Stimulated activated CD4-positive, alpha-beta T cell treated with anti-CD3 and anti-CD28 coated beads, Interleukin-12 subunit alpha, Interleukin-12 subunit beta, amount 100 ng/mL, for 48 hours (primary cell): ENCODE measurements around the gene DCANP1.
A peak's percentile ranks its signal among the peaks of the same experiment; 100 is the strongest.

Source experiments
- DNase-seq, 3 donors: peaks; one replicate each; pipeline ENCODE4 v3.0.0-alpha.2; 2020; ENCODE audit warnings: low read depth in 2 of 3, low spot score in 1 of 3

The DCANP1 gene

DNA sequence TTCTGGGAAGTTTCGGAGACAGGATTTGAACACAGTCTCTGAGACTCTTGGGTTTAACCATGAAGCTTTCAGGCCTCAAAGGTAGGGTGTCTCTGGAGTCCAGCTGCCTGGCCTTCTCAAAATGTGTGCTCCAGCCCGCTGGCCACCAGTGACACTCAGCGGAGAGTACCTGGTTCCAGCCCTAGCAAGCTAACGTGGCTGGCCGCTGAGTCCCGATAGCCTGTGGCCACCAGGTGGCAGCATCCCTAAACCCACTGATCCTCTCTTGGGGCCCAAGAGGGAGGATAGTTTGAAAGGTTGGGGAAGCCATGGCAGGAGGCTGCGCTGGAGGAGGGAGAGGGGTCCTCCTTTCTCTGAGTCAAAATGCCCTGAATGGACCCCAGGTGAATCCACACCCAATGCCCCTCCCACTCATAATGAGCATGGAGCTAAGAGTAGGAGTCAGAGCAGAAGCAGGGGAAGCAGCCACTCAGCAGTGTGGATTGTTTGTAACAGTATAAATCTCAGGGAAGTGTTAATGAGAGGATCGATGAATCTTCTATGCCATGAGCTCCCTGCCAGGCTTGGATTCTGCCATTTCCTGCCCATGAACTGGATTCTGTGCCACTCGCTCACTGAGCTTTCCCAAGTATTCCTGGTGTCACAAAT lies 10.4 kb upstream of the DCANP1 start:
- DNase-seq: peak; percentile 47 to 57 (median 47)

DNA sequence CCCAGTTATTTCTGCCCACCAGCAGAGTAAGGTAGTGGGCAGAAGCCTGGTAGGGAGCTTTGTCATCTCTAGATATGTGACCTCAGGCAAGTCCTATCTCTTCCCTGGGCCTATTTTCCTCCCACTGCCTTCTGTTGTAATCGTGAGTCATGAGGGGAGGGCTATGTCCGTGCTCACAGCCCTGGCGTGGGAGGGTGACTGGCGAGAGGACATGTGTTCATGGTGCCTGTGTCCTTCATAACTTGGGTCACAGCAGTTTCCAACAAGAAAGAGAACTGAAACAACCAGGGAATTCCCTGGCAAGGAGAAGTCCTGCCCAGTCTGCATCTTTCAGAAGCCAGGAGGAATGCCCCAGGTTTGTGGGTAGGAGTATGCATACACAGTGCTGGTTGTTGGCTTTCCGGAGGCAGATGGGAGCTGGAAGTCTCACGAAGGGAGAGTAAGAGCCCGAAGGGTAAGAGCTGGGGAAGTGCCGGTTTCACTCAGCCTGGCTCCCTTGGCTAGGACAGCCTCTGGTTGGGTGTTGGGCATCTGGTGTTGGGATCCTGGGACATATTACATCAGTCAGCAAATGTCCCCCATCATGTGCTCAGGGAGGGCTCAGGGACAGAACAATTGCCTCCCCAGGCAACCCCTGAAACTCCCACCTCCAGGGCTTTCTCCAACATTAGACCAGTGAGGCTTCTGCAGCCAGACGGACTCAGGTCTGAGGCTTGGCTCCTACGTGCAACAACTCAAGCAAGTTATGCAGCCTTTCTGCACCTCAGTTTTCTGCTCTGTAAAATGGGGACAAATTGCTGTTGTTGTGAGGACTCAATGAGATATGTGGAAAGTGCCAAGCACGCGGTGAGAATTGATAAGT lies 9.3 kb upstream of the DCANP1 start:
- DNase-seq: no peak

DNA sequence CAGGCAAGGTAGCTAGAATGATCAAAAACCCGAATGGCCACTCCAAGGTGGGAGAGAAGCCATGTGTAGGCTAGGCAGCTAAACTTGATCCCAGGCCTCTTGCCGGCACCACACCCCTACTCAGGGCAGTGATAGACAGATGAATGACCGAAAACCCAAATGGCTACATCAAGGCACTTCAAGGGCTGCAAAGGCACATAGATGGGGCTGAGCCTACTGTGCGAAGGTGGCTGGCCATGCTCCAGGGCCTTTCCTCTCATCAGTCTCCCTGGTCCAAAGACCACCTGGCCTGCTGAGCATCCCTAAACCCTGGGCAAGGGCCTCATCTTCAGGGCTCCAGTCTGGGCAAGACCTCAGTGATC lies 8.7 kb upstream of the DCANP1 start:
- no peak for DNase-seq

DNA sequence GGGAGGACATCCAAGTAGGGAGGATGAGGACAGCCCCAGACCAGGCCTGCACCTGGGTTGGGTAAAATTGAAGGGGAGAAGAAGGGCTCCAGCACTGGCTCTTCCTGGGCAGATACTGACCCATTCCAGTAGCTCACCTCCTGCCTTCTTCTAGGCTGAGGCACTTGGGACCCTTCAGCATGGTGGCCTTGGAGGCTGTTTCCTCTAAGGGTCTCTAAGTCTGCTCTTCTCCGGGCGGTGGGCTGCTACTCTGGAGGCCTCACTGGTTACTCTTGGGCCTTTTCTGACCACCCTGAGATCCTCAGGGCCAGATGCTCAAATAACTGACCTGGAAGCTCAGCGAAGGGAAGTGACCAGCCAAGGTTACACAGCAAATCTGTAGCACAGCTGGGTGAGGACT lies 7.8 kb upstream of the DCANP1 start:
- no peak for DNase-seq

DNA sequence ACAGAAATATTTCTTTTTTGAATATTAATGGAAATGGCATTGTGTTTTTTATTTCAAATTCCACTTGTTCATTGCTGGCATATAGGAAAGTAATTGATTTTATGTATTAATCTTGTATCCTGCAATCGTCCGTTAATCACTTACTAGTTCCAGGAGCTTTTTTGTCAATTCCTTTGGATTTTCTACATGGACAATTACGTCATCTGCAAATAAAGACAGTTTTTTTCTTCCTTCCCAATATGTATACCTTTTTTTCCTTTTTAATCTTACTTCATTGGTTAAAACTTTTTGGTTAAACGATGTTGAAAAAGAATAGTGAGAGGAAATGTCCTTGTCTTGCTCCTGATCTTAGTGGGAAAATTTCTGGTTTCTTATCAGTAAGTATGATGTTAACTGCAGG lies 6.5 kb upstream of the DCANP1 start:
- DNase-seq: no peak

DNA sequence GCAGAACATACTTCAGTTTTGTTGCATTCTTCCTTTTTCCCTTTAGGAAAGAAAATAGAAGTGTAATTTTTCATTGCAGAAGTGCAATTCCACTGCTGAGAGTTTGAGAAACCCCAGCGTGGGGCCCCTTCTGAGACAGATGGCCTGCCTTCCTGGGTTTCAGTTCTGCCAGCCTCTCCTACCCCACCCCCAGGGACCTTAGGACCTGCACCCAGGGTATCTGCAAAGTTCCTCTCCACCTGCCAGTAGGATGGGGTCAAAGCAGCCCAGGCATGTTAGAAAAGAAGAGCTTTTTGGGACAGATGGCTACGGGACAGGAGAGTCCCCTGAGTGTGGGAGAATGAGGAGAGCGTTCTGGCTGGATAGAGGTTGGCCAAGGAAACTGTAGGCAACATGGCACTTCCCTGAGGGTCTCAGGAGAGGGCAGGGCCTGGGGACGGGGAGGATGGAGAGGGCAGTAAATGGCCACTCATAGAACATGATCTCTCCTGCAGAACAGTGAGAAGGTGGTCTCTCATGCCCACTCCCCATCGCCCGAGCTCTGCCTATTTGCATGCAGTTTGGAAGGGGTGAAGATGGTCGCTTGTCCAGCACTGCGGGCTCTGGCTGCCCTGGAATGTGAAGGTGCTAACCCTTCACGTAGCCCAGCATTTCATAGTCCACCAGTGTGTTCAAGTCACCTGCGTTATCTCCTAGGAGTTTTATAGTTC lies 5.3 kb upstream of the DCANP1 start, which contains the start of gene TIFAB:
TIFAB (minus strand) TSS at position 31 of the 710 bp plus-strand sequence. CDS start 2,412 bp downstream, outside the sequence.
- no peak for DNase-seq

DNA sequence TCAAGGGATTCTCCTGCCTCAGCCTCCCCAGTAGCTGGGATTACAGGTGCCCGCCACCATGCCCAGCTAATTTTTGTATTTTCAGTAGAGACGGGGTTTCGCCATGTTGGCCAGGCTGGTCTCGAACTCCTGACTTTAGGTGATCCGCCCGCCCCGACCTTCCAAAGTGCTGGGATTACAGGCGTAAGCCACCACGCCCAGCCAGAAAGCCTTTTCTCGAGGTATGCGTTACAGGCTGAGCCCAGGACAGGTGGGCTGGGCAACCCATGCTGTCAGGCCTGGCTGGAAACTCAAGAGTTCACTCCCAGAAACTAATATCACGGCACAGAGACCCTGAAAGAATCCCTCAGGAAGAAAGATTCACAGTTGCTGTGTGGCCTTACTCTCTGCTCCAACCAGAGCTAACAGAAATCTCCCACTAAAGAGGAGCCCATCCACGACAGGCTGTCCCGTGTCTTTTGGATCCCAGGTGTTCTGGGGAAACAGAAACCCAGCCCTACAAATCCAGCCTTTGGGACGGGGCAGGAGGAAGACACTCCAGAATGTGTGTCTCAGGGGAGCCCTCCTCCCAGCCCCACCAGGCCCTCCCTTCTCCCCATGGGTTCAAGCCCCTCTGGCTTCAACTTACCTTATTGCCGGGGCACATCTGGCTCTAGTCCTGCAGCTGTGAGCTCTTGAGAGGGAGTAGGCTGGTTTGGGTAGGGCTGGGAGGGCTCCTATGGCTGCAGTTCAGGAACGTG lies 4.6 kb upstream of the DCANP1 start:
- no peak for DNase-seq

DNA sequence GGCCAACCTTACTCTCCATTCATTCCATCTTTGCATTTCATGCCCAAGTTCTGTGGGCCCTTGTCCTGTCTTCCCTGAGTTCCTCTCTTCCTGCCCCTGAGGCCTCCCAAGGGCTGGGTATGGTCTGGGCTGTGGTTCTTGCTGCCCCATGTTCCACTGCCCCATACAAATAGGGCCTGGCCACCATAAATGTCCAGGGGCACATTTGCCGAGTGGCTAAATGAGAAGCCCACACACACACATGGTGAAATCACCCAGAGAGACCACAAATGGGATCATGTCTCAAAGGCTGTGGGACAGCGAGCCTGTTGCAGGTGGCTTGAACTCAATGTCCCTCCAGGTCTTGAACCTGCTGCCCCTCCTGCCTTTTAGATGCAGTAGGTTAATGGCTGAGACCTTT lies 3.8 kb upstream of the DCANP1 start:
- no peak for DNase-seq

DNA sequence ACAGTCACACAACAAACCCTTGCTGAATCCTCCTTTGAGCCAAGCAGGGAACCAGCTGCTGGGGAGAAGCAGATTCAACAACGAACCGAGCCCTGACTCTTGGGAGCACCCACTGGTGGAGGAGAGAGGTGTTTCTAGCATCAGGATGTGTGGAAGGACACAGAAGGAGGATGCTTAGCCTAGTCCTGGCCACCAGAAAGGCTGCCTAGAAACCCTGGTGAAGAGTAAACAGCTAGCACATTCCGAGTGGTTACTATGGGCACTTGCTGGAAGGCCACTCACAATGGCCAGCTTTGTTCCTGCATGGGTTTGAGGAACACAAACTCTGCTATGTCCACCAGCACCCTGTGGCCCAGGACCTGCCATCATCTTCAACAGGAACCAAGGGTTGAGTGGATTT lies 3.2 kb upstream of the DCANP1 start:
- DNase-seq: no peak

DNA sequence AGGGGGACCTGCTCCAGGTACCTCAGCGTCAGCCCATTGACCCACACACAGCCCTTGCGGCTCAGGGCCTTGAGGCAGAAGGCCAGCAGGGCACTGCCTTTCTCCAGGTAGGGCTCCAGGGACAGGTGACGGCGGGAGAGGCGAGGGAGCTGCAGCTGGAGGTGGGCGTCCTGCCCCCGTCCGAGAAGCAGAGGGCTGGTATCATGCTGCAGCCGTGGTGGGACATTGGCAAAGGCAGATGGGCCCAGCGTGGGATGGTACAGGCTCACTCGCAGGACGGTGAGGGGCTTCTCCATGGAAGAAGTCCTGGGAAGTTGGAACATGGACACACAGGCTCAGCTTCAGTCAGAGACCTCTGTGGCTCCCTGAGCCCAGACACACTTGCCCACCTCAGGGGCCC lies 2.5 kb upstream of the DCANP1 start:
- no peak for DNase-seq

DNA sequence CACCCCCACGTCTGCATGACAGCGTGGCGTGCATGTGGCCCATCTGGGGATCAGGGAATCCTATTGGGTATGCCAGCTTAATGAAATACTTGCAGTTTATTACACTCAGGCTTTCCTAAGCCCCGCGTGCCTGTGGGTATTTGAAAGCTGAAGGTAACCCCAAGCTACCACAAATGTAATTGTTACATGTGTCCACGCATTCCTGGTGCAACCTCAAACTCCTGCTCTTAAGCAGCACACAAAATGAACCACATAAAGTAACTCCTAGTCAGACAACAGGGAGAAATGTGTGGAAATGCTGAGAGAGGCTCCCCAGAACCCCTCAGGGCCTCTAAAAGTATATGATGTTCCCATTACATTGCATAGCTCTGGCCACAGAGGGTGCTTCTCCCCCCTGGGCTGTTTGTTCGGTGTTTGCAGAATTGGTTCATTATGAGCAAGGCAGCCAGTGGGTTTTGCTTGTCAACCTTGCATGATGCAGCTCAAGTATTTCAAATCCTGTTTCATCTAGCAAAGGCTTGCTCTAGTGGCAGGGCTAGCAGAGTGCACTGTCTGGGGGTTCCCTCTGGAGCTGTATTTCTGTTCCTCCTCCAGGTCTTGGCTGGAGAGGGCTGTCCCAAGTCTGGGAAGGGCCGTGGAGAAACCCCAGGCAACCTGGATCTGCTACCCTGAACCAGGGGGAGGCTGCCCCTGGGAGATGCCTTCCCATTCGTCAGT lies 1.8 kb upstream of the DCANP1 start:
- DNase-seq: no peak

DNA sequence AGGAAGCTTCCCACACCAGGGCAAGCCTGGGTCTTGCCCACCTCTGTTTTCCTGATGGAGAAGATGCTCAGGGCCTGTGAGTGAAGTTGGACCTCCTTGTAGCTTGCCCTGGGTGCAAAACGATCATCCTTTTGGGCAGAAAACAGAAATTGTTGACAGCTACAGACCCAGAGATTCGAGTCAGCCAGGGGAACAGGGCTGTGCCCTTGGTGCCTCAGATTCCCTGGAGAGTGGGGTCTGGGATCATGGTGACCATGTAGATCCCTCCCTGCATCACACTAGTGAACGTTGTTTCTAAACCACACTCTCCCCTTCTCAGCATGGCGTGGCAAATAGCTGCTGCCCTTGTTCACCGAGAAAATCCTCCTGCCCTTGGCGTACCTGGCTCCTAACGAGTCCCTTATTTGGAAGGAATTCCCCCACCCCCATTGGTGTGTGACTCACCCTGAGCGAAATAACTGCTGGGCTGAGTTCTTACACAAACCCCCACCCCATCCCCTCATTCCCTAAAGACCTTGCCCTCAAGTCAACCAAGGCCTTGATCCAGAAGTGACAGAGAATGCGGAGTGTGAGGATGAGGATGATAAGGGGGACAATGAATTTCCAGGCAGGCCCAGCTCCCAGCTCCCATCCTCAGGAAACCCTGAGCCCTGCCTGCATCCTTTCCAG lies 1.1 kb upstream of the DCANP1 start:
- DNase-seq: no peak

DNA sequence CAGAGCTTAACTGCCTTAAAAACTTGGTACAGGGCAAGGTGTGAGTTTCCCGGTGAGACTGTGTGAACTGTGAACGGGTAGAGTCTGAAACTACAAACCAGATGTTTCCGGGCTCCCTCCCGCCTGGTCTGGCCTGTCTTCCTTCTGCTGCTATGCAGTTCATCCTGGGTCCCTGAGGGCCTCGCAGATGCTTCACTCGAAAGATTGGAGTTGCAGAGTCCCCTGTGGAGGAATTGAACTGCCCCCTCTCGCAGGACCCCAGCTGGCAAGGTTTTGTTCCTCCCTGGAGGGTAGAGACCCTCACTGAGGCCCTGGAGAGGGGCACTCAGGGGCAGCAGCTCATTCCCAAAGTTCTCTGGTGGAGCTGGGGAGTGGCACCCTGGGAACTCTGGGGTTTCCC lies 533 bp downstream of the DCANP1 start:
- no peak for DNase-seq

DNA sequence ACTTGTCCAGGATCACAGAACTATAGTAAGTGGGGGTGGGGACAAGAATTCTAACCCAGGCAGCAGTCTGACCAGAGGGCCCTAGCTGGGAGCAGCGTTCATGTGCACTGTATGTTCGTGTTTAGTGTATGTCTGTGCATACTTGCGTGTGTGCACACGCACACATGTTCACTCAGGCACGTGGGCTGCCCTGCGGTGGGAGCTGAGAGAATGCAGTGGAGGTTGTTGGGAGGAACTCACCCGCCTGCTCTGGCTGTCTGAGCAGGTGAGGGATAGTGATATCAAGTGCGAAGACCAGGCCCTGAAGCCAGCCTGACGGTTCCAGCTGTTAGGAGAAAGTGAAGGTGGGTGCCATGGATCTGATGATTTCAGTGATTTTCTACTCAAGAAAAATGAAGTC lies 942 bp downstream of the DCANP1 start:
- DNase-seq: no peak

DNA sequence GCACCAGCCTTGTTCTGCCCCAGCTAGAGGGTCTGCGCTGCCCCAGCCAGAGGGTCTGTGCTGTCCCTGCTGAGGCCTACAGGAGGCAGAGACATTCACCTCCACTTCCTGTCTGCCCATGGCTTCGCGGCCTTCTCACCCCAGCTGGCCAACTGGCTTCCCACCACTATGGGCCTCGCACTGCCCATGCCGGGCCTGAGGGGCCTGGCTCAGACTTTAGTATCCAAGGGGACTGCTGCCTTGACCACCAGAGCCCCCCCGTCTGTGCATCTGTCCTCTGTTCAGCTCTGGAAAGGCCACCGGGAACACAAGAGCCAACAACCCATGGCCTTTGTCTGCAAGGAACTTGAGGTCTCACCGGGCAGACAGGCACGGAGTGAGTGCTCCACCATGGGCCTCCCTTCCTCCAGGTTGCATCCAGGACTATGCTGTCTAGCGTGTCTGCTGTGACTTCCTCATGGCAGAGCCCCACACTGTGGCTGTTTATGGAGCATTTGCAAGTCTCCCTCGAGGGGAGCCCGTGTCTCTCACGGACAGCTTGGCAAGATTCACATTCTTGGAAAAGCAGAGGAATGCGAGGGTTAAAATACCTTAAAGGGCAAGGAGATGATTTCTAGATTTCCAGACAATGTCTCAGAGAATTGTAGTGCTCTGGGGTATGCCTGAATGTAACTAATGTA lies 1.7 kb downstream of the DCANP1 start:
- no peak for DNase-seq

DNA sequence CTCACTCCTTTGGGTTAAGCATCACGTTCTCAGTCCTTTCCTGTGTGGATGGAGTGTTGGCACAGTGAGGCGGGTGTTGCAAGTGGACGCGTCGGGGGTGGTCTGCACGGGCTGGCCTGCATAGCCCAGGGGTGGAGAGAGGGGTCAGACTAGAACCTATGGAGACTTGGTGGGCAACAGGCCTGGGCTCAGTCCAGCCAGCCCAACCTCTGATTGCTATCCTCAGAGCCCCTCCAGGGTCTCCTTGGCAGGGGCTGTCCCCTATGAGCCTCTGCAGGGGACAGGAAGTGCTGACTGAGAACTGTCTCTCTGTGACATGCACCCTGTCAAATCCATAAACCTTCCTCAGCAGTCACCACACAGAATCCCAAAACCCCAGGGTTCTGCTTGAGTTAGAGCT lies 2.3 kb downstream of the DCANP1 start:
- DNase-seq: no peak

DNA sequence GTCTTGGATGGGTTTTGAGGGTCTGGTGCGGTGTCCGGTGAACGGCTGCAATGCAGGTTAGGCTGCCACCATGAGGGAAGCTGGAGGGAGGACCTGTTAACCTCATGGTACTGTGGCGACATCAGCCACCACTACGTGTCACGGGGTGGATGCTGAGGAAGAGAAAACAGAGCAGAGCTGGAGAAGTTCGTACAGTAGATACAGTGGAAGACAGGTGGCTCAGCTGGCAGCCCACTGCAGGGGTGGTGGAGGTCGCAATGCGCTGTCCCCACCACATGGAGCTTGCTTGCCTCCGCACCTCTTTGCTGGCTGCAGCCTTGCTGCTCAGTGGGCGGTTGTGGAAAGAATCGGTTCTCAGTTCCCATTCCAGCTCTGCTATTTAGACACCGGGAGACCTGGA lies 2.8 kb downstream of the DCANP1 start:
- no peak for DNase-seq

DNA sequence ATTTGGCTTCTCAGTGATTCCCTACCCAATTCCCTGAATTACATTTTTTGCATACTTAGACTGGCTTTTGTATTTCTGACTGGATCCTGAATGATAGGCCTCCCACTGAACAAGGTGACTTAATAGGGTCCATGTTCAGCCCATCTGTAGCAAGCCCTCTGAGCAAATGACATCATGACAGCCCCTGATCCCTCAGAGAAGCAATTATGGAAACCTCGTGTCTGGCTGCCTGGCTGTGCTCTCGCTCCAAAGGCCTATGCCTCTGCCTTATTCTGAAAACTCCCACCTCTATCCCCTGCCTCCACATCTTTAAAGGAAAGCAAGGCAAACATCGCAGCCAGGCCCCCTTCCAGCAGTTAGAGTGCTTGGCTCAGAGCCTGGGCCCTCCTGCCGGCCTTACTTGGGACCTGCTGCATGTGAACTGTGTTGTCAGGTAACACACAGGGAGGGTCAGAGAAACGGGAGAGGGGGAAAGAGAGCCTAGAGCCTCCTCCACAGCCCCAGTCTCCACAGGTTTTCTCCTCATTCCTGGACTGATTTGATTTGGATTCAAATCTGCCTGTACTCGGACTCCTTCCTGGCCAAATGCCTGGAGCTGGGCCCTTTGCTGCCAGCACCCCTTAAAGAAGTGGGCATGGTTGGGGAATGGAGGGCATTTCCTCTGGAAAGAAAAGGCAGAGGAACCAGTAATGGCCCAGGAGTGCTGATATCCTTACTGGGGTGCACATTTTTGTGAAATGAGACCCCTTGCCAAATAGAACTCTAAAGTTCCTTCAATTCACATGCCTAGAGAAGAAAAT lies 3.8 kb downstream of the DCANP1 start:
- no peak for DNase-seq
